Activated CD4-positive, alpha-beta memory T cell treated with anti-CD3 and anti-CD28 coated beads for 36 hours (primary cell): ENCODE measurements around the gene DLGAP4. TPM values are rescaled to one million over a fixed set of nuclear protein-coding genes. Genes with fewer than 3 reads are reported as not detected.

Experiments
- CTCF ChIA-PET: fragments of 350-600 bp; sonication (Branson Sonifier 250); formaldehyde crosslinking; loops from one replicate; lab custom pipeline; 2021; ENCODE audit warnings: antibody characterized with exemption, inconsistent platforms; lab: Charles Lee
- POLR2A ChIA-PET: fragments of 350-600 bp; sonication (Branson Sonifier 250); formaldehyde crosslinking; loops from one replicate; lab custom pipeline; 2021; ENCODE audit warnings: antibody characterized with exemption; lab: Charles Lee
- DNase-seq: peaks from one replicate; pipeline ENCODE4 v3.0.0-alpha.2; 2020
- H3K27ac Mint-ChIP-seq: one replicate; pipeline ENCODE4 v1.8.0; 2021; ENCODE audit warnings: mixed read lengths
- H3K27me3 Mint-ChIP-seq: one replicate; pipeline ENCODE4 v1.8.0; 2021; ENCODE audit warnings: mixed read lengths
- H3K36me3 Mint-ChIP-seq: one replicate; pipeline ENCODE4 v1.8.0; 2021; ENCODE audit warnings: mixed read lengths
- H3K4me1 Mint-ChIP-seq: one replicate; pipeline ENCODE4 v1.8.0; 2021; ENCODE audit warnings: low read depth, mixed read lengths
- H3K4me3 Mint-ChIP-seq: one replicate; pipeline ENCODE4 v1.8.0; 2021; ENCODE audit warnings: mild to moderate bottlenecking, mixed read lengths
- H3K9me3 Mint-ChIP-seq: one replicate; pipeline ENCODE4 v1.8.0; 2021; ENCODE audit warnings: mixed read lengths
- intact Hi-C: fragments of 100-400 bp; cut with micrococcal nuclease; formaldehyde crosslinking; loops from one replicate; pipeline ENCODE4 v1.15.1; 2023
- total RNA-seq, 2 experiments: library from RNA; stranded (reverse); gene quantifications; one replicate each; pipeline ENCODE4 v1.2.3, GENCODE V29; 2021

The DLGAP4 gene
- total RNA-seq, 2 experiments from 2014 or later = 18.5 to 18.8 TPM

DNA sequence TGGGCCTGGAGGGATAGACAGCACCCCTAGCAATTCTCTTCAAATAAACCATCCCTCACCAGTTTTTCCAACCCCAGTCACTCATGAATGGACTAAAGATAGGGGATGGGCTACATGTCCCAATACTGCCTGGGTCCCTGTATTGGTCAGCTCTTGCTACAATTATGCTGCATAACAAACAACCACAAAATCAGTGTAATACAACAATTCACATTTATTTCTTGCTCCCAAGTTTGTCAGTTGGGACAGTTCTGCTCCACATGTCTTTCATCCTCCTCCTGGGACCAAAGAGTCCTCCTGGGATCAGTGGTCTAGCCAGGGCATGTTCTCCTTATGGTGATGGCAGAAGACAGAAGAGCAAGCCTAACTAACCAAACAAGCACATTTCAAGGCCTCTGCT, 143.5 kb downstream of the DLGAP4 start:
- CTCF ChIA-PET = interaction anchor here (1.0 to 2.9 kb wide), 2 partner anchors 10 to 457 kb away, joined by 3 to 13 read pairs; no protein-coding TSS in a partner anchor
- no peaks in the 10 kb centered on the region for H3K27me3 Mint-ChIP-seq
- DNase-seq = no peak
- POLR2A ChIA-PET = no interaction called here
- H3K36me3 Mint-ChIP-seq = no peaks in the 10 kb centered on the region
- H3K4me1 Mint-ChIP-seq = no peaks in the 10 kb centered on the region
- no peaks in the 10 kb centered on the region for H3K9me3 Mint-ChIP-seq
- H3K27ac Mint-ChIP-seq = no peak overlapping the region
- intact Hi-C loops = no loop called here
- no peak overlapping the region for H3K4me3 Mint-ChIP-seq

GRCh38 chr20:36454332-36454697, 148.2 kb downstream of the DLGAP4 start:
- CTCF ChIA-PET = interaction anchor here (1.6 kb wide), 1 partner anchor 15 kb away, joined by 5 read pairs; no protein-coding TSS in a partner anchor
- no peak for DNase-seq
- no peaks in the 10 kb centered on the region for H3K9me3 Mint-ChIP-seq
- H3K27me3 Mint-ChIP-seq = no peaks in the 10 kb centered on the region
- no peak overlapping the region for H3K4me3 Mint-ChIP-seq
- no peaks in the 10 kb centered on the region for H3K36me3 Mint-ChIP-seq
- intact Hi-C loops = no loop called here
- H3K4me1 Mint-ChIP-seq = no peaks in the 10 kb centered on the region
- no peak overlapping the region for H3K27ac Mint-ChIP-seq
- POLR2A ChIA-PET = no interaction called here

DNA sequence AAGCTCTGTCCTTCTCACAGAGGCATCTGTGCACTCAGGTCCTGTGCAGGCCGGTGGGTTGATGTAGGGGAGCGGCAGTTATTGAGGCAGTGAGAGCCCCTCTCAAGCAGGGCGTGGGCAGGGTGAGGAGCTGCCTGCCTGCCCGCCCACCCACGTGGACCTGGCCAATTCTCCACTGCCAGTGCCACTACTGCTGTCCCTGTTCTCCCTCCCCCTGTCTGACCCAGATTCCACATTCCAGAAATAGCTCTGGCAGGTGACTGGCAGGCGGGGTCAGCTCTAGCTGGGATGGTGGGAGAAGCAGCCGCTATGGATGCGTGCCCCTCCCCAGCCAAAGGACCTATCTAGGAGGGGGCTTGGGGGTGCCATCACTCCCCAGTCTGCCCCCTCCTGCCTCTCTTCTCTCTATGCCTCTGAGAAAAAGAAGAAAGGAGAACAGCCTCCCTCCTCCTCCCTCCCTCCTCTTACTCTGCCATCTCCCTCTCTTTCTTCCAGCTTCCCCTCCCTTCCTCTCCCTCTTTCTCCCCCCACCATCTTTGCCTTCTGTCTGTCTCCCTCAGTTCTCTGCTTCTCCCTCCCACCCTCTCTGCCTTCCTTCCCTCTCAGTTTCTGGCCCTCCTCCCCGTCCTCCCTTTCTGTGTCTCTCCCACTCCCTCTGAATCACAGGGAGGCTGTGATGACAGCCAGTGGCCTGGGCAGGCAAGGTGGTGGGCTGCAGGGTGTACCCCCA, 148.7 kb downstream of the DLGAP4 start:
- CTCF ChIA-PET = interaction anchor here (1.6 kb wide), 1 partner anchor 16 kb away, joined by 5 read pairs; no protein-coding TSS in a partner anchor

DNA sequence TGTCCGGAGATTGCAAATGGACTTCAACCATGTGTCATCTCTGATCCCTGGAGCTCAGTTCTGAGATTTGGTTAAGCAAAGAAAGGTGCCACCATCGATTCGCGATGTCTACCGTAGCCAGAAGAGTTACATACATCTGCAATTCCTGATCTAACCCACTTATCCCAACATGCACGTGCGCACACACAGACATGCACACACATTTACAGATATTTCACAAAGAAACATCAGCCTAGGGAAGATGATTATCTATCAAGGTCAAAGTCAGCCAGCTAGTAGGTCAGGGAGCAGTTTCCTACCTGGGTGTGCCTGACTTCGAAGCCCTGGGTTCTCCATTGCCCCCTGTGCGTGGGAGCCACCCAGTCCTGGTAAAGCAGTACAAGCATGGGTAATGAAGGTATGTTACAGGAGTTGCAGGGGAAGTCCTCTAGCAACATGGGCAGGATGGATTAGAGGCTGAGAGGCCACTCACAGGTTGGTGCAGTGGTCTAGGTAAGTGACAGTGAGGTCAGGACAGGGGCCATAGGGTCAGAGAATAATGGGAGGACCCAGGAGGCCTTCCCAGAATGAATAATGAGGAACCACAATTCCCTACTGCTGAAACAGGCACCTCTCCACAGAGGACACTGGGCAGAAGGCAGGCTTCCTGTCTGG, 150.0 kb downstream of the DLGAP4 start:
- ChIA-PET CTCF (interaction anchor here (1.6 to 1.8 kb wide), 2 partner anchors 10 to 17 kb away, joined by 4 to 5 read pairs; no protein-coding TSS in a partner anchor), POLR2A (no interaction called here)
- peaks cover 5% of the 10 kb centered on the region for H3K4me1 Mint-ChIP-seq
- H3K36me3 Mint-ChIP-seq = no peaks in the 10 kb centered on the region
- H3K27me3 Mint-ChIP-seq = no peaks in the 10 kb centered on the region
- no peaks in the 10 kb centered on the region for H3K9me3 Mint-ChIP-seq
- intact Hi-C loops = no loop called here
- no peak for DNase-seq
- no peak overlapping the region for H3K4me3 Mint-ChIP-seq
- no peak overlapping the region for H3K27ac Mint-ChIP-seq

More for the DNA sequence above, 148.7 kb downstream of the DLGAP4 start:
- DNase-seq = no peak
- H3K4me3 Mint-ChIP-seq = no peak overlapping the region
- no peaks in the 10 kb centered on the region for H3K27me3 Mint-ChIP-seq
- H3K27ac Mint-ChIP-seq = no peak overlapping the region
- no peaks in the 10 kb centered on the region for H3K36me3 Mint-ChIP-seq
- H3K9me3 Mint-ChIP-seq = no peaks in the 10 kb centered on the region
- intact Hi-C loops = no loop called here
- H3K4me1 Mint-ChIP-seq = no peaks in the 10 kb centered on the region
- POLR2A ChIA-PET = no interaction called here

GRCh38 chr20:36460648-36461599, 154.8 kb downstream of the DLGAP4 start:
- Mint-ChIP-seq H3K4me3 (peak overlapping the region; percentile 65), H3K27me3 (no peaks in the 10 kb centered on the region), H3K36me3 (no peaks in the 10 kb centered on the region), H3K4me1 (peaks cover 46% of the 10 kb centered on the region), H3K9me3 (no peaks in the 10 kb centered on the region), H3K27ac (peak overlapping the region; percentile 83)
- intact Hi-C loops = loop anchor here (2.0 to 10.0 kb wide), 3 partner anchors 112 to 311 kb away; partner anchors contain the start of genes DSN1, NDRG3 and TGIF2
- peak; percentile 91 for DNase-seq
- POLR2A ChIA-PET = interaction anchor here (0.8 kb wide), 1 partner anchor 113 kb away, joined by 3 read pairs; no protein-coding TSS in a partner anchor
- CTCF ChIA-PET = interaction anchor here (1.0 to 1.1 kb wide), 3 partner anchors 22 to 142 kb away, joined by 3 read pairs; no protein-coding TSS in a partner anchor

DNA sequence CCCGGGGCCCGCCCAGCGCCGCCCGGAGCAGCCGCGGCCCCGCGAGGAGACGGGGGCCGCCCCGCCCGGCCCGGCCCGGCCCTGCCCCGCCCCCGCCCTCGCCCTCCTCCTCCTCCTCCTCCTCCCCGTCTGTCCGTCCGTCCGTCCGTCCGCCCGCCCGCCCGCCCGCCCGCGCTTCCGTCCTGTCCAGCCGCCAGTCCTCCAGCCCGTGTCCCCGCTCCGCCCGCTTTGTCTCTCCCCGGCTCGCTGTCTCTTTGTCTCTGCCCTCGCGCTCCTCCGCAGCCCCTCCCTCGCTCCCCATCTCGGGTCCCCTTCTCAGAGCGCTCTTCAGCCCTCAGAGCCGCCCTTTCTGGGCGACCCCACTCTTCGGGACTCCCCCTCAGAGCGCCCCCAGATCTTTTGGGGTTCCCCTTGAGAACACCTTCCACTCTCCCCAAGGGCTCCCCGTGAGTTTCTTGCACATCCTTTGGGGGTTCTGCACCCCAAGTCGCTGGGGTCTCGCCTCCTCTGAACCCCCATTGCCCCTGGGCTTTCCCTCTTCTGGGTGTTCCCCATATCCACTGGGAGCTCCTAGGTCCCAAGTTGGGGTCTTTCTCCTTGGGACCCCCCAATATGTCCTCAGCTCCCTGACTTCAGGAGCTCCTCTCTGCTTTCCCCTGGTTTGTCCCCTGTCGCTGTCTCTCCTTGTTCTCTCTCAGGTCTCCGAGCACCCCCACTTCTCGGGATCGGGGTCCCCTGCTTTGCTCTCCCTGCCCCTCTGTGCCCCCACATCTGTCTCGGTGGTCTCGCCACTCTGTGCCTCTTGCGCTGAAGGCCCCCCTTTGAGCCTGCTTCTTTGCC, 155.7 kb downstream of the DLGAP4 start:
- CTCF ChIA-PET = interaction anchor here (1.0 to 1.1 kb wide), 2 partner anchors 22 to 142 kb away, joined by 3 read pairs; no protein-coding TSS in a partner anchor

DNA sequence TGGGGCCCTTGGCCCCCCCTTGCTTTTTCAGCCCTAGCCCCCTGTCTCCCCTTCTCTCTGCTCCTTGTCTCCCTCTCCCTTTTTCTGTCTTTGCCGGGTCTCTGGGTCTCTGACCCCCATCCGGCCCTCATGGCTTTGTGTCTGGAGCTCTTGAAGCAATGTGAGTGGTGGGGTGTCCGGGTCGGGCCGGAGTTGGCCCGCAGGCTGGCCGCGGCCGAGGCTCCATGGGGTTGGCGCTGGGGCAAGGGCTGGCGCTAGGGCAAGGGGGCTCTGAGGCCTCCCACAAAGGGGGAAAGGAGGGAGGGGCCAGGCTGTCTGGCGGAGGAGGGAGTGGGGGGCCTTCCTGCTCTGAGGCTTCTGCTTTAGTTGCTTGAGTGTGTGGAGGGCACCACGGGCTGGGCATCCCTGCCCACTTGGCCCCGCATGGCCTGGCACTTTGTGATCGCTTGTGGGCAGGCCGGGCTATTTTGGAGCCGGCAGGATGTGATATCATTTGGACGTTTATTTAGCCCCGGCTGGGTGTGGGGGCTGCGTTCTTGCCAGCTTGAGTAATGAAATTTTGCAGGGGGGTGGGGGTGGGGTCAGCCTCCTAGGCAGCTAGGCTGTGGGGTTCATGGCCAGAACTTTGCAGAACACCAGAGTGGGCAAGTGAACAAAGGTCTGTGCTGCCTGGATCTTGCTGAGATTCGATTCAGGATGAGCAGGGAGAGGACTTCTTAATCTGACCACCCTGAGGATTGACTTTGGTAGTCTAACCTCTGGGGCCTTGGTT, 156.5 kb downstream of the DLGAP4 start:
- Mint-ChIP-seq H3K9me3 (no peaks in the 10 kb centered on the region), H3K4me3 (peak overlapping the region; percentile 87), H3K27ac (peak overlapping the region; percentile 75), H3K27me3 (no peaks in the 10 kb centered on the region), H3K36me3 (no peaks in the 10 kb centered on the region), H3K4me1 (peaks cover 63% of the 10 kb centered on the region)
- CTCF ChIA-PET = no interaction called here
- intact Hi-C loops = loop anchor here (5.0 to 10.0 kb wide), 2 partner anchors 282 to 310 kb away; partner anchors contain the start of genes DSN1 and NDRG3
- peak; percentile 25 for DNase-seq
- POLR2A ChIA-PET = no interaction called here

More for the DNA sequence above, 155.7 kb downstream of the DLGAP4 start:
- no peaks in the 10 kb centered on the region for H3K27me3 Mint-ChIP-seq
- H3K36me3 Mint-ChIP-seq = no peaks in the 10 kb centered on the region
- POLR2A ChIA-PET = interaction anchor here (0.8 kb wide), 1 partner anchor 112 kb away, joined by 3 read pairs; no protein-coding TSS in a partner anchor
- peaks cover 54% of the 10 kb centered on the region for H3K4me1 Mint-ChIP-seq
- no peaks in the 10 kb centered on the region for H3K9me3 Mint-ChIP-seq
- H3K4me3 Mint-ChIP-seq = peak overlapping the region; percentile 87
- intact Hi-C loops = loop anchor here (2.0 to 10.0 kb wide), 3 partner anchors 111 to 310 kb away; partner anchors contain the start of genes DSN1, NDRG3 and TGIF2
- peak; percentile 51 for DNase-seq
- H3K27ac Mint-ChIP-seq = peak overlapping the region; percentile 75

GRCh38 chr20:36463212-36464061, 157.3 kb downstream of the DLGAP4 start:
- Mint-ChIP-seq H3K36me3 (no peaks in the 10 kb centered on the region), H3K27me3 (no peaks in the 10 kb centered on the region), H3K9me3 (no peaks in the 10 kb centered on the region), H3K4me3 (peak overlapping the region; percentile 87), H3K27ac (peak overlapping the region; percentile 33), H3K4me1 (peaks cover 71% of the 10 kb centered on the region)
- DNase-seq = no peak
- intact Hi-C loops = loop anchor here (2.0 to 10.0 kb wide), 4 partner anchors 29 to 309 kb away; partner anchors contain the start of genes DSN1 and NDRG3
- CTCF ChIA-PET = interaction anchor here (1.3 kb wide), 1 partner anchor 29 kb away, joined by 5 read pairs; no protein-coding TSS in a partner anchor
- POLR2A ChIA-PET = interaction anchor here (1.0 to 1.5 kb wide), 2 partner anchors 10 to 22 kb away, joined by 3 read pairs; no protein-coding TSS in a partner anchor
